Heart right ventricle (tissue), 16 donors: ENCODE data around the gene ZNF280A. TPM values are rescaled to one million over a fixed set of nuclear protein-coding genes. Genes with fewer than 3 reads are reported as not detected.
"Not testable (repeated sequence)": the region's sequence is repeated elsewhere in the genome, so short reads cannot be mapped to it uniquely, and the experiment has no call there.

Source experiments
- ATAC-seq, 8 donors: fragments of 200-7000 bp; cut with Tn5 transposase; one replicate each; pipeline ENCODE4 v1.9.1; 2020; ENCODE audit warnings: mild to moderate bottlenecking in 8 of 8, moderate library complexity in 8 of 8, moderate number of reproducible peaks in 1 of 8
- DNase-seq, 2 donors: peaks; one replicate each; pipeline ENCODE4 v3.0.0-alpha.2; 2020
- H3K27ac ChIP-seq, 10 donors: fragments of 200-600 bp; sonication (generic) in 2 of 10; one replicate each; pipeline versions ENCODE4 v1.5.0 to v1.8.0; 2020 to 2022; ENCODE audit warnings: mild to moderate bottlenecking in 3 of 10
- H3K27me3 ChIP-seq, 7 donors: fragments of 200-600 bp; one replicate each; pipeline ENCODE4 v1.8.0; 2021 to 2022; ENCODE audit warnings: mild to moderate bottlenecking in 2 of 7
- H3K36me3 ChIP-seq, 9 donors: fragments of 200-600 bp; sonication (generic) in 1 of 9; one replicate each; pipeline versions ENCODE4 v1.5.0 to v1.8.0; 2020 to 2022; ENCODE audit warnings: mild to moderate bottlenecking in 2 of 9
- H3K4me1 ChIP-seq, 9 donors: fragments of 200-600 bp; sonication (generic) in 1 of 9; one replicate each; pipeline versions ENCODE4 v1.5.0 to v1.8.0; 2020 to 2022; ENCODE audit warnings: mild to moderate bottlenecking in 4 of 9
- H3K4me3 ChIP-seq, 10 donors: fragments of 200-600 bp; sonication (generic) in 2 of 10; one replicate each; pipeline versions ENCODE4 v1.5.0 to v1.8.0; 2020 to 2022; ENCODE audit warnings: mild to moderate bottlenecking in 7 of 10, moderate library complexity in 2 of 10
- H3K9me3 ChIP-seq, 11 donors: fragments of 200-600 bp in 10 of 11; sonication (generic) in 2 of 11; one replicate each; pipeline versions ENCODE4 v1.5.0 to v1.8.0; 2013 to 2022; ENCODE audit warnings: mild to moderate bottlenecking in 2 of 11, control low read depth in 1 of 11, moderate library complexity in 1 of 11
- WGBS, 2 donors: extraction: QIAGEN DNeasy Blood & Tissue Kit; methylation state at CpG; one replicate each; pipeline ENCODE4 v1.1.7; 2013; ENCODE audit warnings: inconsistent platforms in 1 of 2; 5-methylcytosine and 5-hydroxymethylcytosine counted together
- intact Hi-C, 10 donors: fragments of 100-400 bp; cut with DNase I; formaldehyde crosslinking; loops; one replicate each; pipeline versions ENCODE4 v1.11.1 to v1.14.2; 2022
- polyA plus RNA-seq, 2 donors: library from polyadenylated mRNA; stranded (reverse); fragments of 200-250 nt; gene quantifications; one replicate each; pipeline ENCODE4 v1.2.3, GENCODE V29; 2013
- total RNA-seq, 10 donors: library from RNA; stranded (reverse); fragmentation: NEBNext Ultra II Directional in 3 of 10; extraction: Animal tissue kit (Norgen Biotek cat#: 25700) in 3 of 10; gene quantifications; one replicate each; pipeline versions ENCODE4 v1.2.1 to v1.2.4, GENCODE V29; 2021 to 2023
- TF ChIP-seq, protein P1 (sequence below), 9 donors: fragments of 200-600 bp; sonication (generic) in 2 of 9; IDR thresholded peaks; one replicate each; pipeline versions ENCODE4 v1.5.0 to v1.8.0; 2021 to 2022; ENCODE audit warnings: antibody characterized with exemption in 9 of 9, mild to moderate bottlenecking in 5 of 9, moderate library complexity in 1 of 9
- donor health status: Arrhythmogenic right ventricular cardiomyopathy.
- donor health status: ischemic (EF 13 %, LVEDD 7.1; RV severe dilation, severe dysfunction).
- donor health status: healthy with polysubstance abuse.
- donor health status: DM: no; HTN: yes; CAD: no.
- donor health status: DM: no; HTN: no; CAD: no.
- donor health status: ischemic (EF 25% LVEDD 6.9; RV normal size, moderate dysfunction).
- donor health status: ischemic (EF 25% LVEDD 5.7; RV mildly dilated, moderate dysfunction).
- donor health status: healthy.
- donor health status: DM: yes; HTN: yes; CAD: no.
- donor health status: Ischemic cardiomyopathy.
- donor health status: ischemic (EF 35%, LVEDD 5.7; RV mildly dilated, moderate dysfunction).
- donor health status: nonischemic (EF 11% LVEDD 7.7; RV severe dilation, severe dysfunction).
- donor health status: DM: yes; HTN: yes; CAD: no.
- donor health status: PGD.
- donor health status: ischemic (EF 29% LVEDD 5.4; RV normal size, mild dysfunction).
- donor health status: nonischemic (EF 23%, LVEDD 6.1; RV moderate dilation, normal function).

The ZNF280A gene
- total and polyA plus RNA-seq, 12 donors, result not detected

DNA sequence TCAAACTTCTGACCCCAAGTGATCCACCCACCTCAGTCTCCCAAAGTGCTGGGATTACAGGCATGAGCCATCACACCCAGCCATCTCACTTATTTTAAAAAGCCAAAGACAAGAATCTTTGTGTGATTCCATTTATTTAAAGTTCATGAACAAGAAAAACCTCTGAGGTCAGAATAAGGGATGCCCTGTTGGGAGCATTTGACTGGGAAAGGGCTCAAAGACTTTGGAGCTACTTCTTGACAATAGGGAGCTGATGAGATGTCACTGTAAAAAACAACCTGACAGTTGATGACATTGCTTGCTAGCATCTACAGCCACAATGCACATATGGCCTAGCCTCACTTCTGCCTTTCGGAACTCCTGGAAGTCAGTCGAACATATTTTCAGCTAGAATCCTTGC lies 6.5 kb downstream of the ZNF280A start:
- Histone ChIP-seq H3K4me3 (no peak overlapping the region), H3K9me3 (peaks cover 0 to 27% (median 13%) of the 10 kb centered on the region in 11 donors), H3K27me3 (peaks cover 0 to 54% (median 37%) of the 10 kb centered on the region in 7 donors), H3K27ac (no peak overlapping the region), H3K36me3 (no peaks in the 10 kb centered on the region), H3K4me1 (no peaks in the 10 kb centered on the region)
- intact Hi-C loops, result no loop called here
- no peak for DNase-seq
- TF ChIP-seq, protein P1, sequence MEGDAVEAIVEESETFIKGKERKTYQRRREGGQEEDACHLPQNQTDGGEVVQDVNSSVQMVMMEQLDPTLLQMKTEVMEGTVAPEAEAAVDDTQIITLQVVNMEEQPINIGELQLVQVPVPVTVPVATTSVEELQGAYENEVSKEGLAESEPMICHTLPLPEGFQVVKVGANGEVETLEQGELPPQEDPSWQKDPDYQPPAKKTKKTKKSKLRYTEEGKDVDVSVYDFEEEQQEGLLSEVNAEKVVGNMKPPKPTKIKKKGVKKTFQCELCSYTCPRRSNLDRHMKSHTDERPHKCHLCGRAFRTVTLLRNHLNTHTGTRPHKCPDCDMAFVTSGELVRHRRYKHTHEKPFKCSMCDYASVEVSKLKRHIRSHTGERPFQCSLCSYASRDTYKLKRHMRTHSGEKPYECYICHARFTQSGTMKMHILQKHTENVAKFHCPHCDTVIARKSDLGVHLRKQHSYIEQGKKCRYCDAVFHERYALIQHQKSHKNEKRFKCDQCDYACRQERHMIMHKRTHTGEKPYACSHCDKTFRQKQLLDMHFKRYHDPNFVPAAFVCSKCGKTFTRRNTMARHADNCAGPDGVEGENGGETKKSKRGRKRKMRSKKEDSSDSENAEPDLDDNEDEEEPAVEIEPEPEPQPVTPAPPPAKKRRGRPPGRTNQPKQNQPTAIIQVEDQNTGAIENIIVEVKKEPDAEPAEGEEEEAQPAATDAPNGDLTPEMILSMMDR (IDR thresholded peaks at IDR 0.05), result no peak
- WGBS, 2 donors, result 93 to 96% methylated on average over 2 of the region's 2 CpGs
- ATAC-seq, result no peak

DNA sequence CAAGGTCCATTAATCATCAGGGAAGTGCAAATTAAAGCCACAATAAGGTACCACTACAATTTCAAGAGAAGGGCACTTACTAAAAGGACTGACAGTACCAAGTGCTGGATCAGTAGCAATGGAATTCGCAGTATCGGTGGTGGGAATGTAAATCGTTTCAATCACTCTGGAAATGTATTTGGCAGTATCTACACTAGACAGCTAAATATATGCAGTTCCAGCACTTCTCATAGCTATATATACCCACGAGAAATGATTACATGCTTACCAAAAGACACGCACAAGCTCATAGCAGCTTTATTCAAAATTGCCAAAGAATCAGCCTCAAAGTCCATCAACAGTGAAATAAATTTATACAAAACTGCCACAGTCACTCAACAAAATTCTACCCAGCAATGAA lies 7.1 kb downstream of the ZNF280A start:
- Histone ChIP-seq H3K4me1 (peaks cover 0 to 4% (median 0%) of the 10 kb centered on the region in 9 donors), H3K27ac (no peak overlapping the region), H3K9me3 (peaks cover 0 to 27% (median 13%) of the 10 kb centered on the region in 11 donors), H3K4me3 (no peak overlapping the region), H3K27me3 (peaks cover 0 to 52% (median 42%) of the 10 kb centered on the region in 7 donors), H3K36me3 (no peaks in the 10 kb centered on the region)
- TF ChIP-seq, protein P1 (IDR thresholded peaks at IDR 0.05), result no peak
- WGBS, 2 donors, result 43 to 51% methylated on average over 5 of the region's 5 CpGs
- intact Hi-C loops, result no loop called here
- ATAC-seq (no peak), DNase-seq (no peak)

DNA sequence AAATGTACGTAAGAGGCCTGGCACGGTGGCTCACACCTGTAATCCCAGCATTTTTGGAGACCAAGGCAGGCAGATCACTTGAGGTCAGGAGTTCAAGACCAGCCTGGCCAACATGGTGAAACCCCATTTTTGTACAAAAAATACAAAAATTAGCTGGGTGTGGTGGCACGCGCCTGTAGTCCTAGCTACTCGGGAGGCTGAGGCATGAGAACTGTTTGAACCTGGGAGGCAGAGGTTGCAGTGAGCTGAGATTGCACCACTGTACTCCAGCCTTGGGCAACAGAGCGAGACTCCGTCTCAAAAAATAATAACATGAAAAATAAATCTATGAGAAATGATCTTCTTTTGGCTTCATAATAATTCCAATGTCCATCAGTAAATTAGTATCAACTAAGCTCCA lies 9.2 kb downstream of the ZNF280A start:
- H3K4me3 ChIP-seq, ATAC-seq, intact Hi-C loops, H3K36me3 ChIP-seq, H3K27ac ChIP-seq, H3K4me1 ChIP-seq, DNase-seq: not testable (repeated sequence)
- H3K27me3 ChIP-seq, result peaks cover 0 to 51% (median 30%) of the 10 kb centered on the region in 7 donors
- 95 to 97% methylated on average over 7 of the region's 7 CpGs for WGBS, 2 donors
- H3K9me3 ChIP-seq, result peaks cover 0 to 27% (median 13%) of the 10 kb centered on the region in 11 donors

DNA sequence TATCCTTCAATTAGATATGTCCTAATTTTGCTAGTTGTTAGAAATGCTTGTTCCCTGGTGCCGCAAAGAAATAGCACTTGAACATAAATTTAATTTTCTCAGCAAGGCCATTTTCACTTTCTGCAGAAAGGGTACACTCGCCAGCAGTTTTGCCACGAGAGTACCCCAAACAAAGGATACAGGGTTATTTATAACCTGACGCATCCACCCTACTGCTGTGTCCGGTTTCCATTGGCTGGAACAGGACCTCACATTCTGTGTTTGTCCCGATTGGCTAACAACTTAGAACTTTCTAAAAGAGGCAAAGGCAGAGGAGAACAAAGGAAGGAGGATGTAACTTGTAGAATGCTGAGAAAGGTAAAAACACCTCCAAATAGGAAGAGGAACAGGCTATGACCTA lies 10.2 kb downstream of the ZNF280A start:
- H3K4me1 ChIP-seq, H3K4me3 ChIP-seq, ATAC-seq, DNase-seq, H3K36me3 ChIP-seq, H3K27ac ChIP-seq, intact Hi-C loops: not testable (repeated sequence)
- Histone ChIP-seq H3K27me3 (peaks cover 0 to 44% (median 23%) of the 10 kb centered on the region in 7 donors), H3K9me3 (peaks cover 0 to 27% (median 13%) of the 10 kb centered on the region in 11 donors)
- WGBS, 2 donors, result 95 to 96% methylated on average over 6 of the region's 6 CpGs

DNA sequence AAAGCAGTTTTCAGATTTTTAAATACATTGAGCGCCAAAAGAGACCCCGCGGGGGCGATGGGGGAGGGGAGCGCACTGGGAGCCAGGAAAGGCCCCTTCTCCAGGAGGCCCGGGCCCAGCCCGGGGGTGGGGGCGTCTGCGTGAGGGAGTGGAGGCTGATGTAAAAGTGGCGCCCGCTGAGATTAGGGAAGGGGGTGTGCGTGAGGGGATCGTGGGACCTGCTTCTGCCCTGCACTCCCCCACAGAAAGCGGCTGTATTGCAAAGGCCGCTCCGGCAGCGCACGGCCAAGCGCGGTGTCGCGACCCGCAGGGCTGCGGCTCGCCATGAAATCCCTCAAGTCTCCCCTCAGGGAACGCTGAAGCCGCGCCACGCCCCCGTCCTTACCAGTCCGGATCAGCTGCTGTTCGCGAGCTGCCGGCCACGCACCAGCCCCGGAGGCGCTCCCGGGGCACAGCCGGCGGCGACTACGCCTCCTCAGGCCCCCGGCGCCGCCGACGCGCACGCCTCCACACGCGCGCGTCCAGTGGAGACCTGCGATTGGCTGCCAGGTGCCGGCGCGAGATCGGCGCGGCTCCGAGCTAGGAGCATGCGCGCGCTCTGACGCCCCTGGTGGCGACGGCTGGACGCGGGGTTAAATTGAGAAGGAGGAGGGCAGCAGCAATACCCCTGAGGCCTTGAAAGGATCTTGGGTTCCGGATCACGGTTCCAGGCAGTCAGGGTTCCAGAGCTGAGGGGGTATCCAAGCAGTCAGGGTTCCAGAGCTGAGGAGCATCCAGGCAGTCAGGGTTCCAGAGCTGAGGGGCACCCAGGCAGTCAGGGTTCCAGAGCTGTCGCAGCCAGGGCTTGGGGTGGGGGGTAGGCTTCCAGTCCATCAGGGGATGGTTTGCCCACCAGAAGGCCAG lies 11.5 kb downstream of the ZNF280A start, which contains the start of gene ZNF280B:
TSS of gene ZNF280B (minus strand) at position 469 of the 903 bp plus-strand sequence. CDS start 19,344 bp downstream, outside the sequence.
- Histone ChIP-seq H3K27me3 (peaks cover 0 to 38% (median 17%) of the 10 kb centered on the region in 7 donors), H3K4me3 (peak within 1 kb of the TSS; percentile 29 to 62 (median 54)), H3K9me3 (peaks cover 0 to 27% (median 13%) of the 10 kb centered on the region in 11 donors), H3K4me1 (peaks cover 0 to 5% (median 0%) of the 10 kb centered on the region in 9 donors), H3K36me3 (no peaks in the 10 kb centered on the region), H3K27ac (no peak within 1 kb of the TSS)
- ATAC-seq (peak; percentile 71 to 96 (median 84)), DNase-seq (peak; percentile 33 to 58)
- TF ChIP-seq, protein P1 (IDR thresholded peaks at IDR 0.05), result peak in 8 of 9 donors; percentile 16 to 56 (median 32)
- intact Hi-C loops, result no loop called here
- 3 to 4% methylated on average over 72 of the region's 72 CpGs for WGBS, 2 donors
